DMS153 treated with DMSO at 0.1 percent for 48 hours (cell line): ENCODE results near the gene MT1X.
"Not testable (repeated sequence)": the region's sequence is repeated elsewhere in the genome, so short reads cannot be mapped to it uniquely, and the experiment has no call there.

Experiments
- DNase-seq: peaks from one replicate; lab custom pipeline; 2025; ENCODE audit not compliant: unreplicated experiment; lab: John Stamatoyannopoulos, UW

MT1X gene

DNA sequence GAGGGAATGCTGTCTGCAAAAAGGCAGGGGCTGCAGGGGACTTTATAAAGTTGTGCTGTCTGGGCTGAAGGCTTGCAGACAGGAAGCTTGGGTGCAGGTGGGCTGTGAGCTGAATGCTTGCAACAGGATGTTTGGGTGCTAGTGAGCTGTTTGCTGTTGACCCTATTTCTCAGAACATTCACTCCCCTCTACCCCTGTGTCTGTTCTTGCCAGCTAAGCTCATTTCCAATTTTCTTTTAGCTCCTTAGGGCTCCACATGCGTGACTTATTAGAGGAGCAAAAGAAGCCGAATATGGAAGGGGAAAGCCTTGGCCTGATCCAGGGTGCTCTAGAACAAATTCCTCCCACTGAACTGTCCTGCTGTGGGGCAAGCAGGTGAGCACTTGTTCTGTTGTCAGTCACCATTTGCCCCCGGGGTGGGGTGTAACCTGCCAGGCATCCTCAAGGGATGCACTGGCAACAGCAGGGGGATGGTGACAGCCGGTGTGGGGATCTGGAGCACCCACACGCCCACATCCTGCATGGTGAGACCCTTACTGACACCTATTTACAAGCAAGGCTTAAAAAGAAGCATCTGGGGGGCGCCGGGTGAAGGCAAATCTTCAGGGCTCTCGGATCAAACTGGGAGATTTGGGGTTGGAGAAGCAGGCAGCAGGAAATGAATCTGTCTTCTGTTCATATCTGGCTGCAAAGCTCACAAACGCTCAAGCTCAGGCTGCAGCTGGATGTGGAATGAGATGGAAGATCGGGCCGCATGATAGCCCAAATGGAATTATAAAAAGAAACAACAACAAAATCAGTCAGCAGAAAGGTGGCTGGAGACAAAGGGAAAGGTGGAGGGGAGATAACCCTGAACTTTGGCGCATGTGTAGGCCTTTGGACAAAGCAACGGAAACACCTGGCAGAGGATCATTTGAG, 26.5 kb downstream of the MT1X start:
- no peak for DNase-seq

DNA sequence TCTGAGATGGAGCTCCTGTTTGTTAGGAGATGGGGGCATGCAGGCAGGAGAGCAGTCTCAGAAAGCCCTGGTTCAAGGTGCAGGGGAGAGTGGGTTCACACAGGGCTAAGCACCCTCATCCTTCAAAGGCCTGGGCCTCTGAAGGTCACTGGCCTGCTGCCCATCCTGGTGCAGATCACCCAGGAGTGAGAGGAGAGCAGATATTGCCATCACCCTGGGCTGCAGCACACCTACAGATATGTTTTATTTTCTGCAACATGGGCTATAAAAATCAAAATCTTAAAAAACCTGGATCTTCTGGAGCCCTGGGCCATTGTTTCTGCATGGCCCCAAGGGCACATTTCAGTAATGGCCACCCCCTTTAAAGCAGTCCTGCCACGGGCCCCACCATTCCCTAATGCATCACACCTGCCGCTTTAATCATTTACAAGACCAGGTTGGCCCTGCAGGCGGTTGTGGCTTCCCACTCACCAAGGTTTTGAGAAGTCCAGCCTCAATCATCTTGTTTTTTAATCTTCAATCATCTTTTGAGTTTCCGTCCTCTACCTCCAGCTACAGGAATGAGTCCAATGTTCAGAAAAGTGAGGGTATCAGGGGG, 27.3 kb downstream of the MT1X start:
- DNase-seq: no peak

DNA sequence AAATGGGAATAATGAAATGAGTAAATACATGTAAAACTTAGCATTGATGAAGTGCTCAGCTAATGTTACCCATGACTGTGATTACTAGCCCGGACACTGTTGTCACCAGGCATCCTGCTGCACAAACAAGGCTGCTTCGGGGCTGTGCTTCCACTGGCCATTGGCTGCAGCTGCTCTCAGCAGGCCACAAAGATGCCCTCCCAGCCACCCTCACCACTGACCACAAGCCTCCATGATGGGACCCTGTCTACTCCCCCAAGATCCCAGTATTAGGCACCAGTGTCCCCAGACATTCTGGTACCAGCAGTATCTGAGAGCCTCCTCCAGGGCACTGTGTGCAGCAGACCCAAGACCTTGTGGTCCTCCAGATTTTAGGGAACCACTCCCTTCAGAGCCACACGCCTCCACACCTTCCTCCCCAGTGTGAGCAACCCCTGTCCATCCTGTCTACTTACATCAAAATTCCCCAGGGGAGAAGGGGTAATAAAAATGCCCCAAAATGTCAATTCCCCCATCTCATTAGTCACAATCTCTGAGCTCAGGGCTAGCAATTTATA, 28.0 kb downstream of the MT1X start:
- no peak for DNase-seq

DNA sequence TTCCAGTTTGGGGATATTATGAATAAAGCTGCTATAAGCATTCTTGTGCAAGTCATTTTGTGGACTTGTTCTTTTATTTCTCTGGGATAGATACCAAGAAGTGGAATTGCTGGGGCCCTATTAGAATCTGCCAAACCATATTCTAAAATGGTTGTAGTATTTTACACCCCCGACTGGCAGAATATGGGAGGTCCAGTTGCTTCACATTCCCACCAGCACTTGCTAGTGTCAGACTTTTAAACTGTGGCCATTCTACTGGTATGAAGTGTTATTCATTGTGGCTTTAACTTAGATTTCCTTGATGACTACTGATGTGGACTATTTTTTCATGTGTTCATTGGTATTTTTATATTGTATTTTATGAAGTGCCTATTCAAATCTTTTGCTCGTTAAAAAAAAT, 29.6 kb downstream of the MT1X start:
- DNase-seq: no peak

DNA sequence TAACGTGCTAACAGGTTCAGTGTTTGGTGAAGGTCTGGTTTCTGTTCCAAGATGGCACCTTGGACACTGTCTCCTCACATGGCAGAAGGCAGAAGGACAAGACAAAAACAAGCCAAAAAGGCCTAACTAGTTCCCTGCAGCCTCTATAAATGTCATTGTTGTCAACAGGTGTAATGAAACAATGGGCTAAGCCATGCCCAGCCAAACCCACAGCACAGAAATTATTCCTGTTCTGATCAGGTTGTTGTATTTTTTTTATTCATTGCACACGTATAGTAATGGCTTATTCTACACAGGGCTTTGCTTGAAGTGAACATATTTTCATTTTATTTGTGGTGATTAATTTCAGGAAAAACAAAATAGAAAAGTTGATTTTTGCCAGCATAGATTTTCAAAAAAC, 31.5 kb downstream of the MT1X start:
- DNase-seq: no peak

DNA sequence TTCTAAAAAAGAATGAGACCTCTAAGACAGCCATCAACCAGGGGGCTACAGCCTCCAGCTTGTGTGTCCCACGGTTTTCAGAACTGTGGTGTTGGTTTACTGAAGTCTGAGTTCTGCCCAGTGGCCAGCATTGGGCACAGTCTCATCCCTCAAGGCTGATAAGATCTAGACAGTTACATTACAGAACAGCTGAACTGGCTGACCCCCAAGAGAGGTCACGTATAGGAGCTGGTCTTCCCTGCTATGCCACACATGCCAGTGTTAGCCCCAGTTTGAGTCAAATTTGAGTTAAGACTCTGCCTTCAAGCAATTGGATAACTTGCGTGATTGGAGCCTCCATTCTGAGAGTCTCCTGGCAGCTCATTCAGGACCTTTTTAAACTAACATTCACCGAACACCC, 32.9 kb downstream of the MT1X start:
- no peak for DNase-seq

DNA sequence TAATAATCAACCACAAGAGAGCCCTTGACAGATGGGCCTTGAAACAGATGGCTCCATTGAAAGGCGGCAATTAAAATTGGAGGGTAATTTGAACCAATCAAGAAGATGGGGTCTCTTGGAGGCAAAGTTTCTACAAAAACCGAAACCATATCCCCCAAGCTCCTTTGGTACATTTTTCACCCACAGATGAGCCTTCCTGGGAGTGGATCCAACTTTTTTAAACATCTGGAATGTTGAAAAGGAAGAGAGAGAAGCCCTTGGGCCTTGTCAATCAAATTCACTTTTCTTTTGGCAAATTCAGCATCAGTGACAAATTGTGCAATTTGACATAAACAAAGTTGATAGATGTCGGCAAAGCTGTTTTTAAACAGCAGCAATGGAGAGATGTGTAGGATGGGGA, 34.5 kb downstream of the MT1X start:
- no peak for DNase-seq

DNA sequence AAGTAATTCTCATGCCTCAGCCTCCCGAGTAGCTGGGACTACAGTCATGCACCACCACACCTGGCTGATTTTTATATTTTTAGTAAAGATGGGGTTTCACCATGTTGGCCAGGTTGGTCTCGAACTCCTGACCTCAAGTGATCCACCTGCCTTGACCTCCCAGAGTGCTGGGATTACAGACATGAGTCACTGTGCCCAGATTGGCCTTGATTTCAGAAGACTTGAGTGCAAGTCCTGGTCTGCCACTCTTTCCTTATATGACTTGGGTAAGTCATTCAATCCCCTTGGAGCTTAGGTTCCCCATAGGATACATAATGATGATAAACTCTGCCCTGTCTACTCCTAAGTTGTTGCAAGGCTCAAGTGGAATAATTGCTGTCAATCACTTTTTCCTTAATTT, 35.3 kb downstream of the MT1X start:
- not testable (repeated sequence) for DNase-seq

DNA sequence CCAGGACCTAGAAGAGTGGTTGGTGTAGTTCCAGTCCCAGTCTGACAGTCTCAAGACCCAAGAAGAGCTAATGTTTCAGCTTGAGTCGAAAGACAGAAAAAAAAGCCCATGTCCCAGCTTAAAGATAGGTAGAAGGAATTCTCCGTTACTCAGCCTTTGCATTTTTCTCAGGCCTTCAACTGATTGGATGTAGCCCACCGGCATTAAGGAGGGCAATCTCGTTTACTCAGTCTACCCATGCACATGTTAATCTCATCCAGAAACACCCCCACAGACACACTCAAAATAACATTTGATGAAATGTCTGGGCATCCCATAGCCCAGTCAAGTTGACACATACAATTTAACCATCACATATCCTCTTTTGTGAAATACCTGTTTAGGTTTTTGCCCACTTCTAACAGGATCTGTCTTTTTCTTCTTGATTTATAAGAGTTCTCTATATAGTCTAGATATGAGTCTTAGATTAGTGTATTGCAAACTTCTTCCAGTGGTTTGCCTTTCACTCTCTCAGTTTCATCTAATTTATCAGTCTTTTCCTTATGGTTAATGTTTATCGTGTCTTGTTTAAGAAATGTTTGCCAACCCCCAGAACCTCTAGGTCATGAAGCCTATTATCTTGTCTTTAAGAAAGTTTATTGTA, 40.1 kb downstream of the MT1X start:
- no peak for DNase-seq

DNA sequence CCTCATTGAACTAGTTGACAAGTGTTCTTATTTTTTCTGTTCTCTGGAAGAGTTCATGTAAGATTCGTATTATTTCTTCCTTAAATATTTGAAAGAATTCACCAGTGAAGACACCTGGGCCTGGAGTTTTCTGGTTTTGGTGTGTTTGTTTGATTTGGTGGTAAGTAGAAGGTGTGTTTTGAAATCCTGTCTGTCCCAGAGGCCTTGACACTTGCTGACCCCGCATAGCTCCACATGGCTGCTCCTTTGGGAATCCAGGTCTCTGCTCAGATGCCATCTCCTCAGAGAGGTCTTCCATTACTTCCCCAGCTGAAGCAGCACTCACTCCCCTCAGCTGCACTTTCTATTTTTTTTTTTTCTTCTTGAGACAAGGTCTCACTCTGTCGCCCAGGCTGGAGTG, 41.9 kb downstream of the MT1X start:
- no peak for DNase-seq

DNA sequence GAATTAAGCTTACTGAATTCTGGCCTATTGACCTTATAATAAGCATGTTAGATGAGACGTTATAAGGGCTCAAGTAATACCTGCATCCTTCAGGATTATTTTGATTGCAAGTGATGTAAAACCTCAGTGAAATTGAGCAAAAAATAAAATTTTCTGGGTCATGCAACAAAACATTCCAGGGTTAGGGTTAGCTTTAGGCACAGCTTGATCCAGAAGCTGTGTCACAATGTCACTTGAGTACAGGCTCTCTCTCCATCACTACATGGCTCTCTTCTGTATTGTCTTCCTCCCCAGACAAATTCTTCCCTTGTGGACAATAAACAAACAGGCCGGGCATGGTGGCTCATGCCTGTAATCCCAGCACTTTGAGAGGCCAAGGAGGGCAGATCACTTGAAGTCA, 44.0 kb downstream of the MT1X start:
- DNase-seq: no peak

DNA sequence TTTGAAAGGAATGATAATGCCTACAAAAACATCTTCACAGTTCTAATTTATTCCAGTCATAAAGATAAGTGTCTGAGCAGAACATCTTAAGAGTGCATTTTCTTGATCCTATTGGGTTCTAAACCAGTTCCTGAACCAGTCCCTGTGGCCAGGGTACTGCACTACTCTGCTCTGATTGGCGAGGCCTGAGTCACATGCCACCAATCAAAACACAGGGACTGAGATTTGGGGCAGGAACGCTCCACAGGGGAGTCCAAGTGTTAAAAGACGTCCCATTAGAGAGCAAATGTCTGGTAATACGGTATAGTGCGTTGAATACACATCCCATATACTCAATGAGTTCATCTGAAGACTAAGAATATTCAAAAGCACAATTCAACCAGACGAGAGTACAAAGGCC, 44.7 kb downstream of the MT1X start:
- no peak for DNase-seq

DNA sequence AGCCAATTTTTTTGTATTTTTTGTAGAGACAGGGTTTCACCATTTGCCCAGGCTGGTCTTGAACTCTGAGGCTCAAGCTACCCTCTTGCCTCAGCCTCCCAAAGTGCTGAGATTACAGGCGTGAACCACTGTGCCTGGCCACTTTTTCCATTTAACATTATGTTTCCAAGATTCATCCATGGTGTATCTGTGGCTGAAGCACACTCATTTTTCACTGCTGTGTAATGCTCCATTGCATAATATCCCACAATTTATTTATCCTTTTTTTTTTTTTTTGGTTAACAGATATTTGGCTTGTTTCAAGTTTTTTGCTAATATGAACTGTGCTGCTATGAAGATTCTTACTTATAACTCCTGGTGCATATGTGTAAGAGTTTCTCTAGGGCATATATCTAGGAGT, 45.8 kb downstream of the MT1X start:
- no peak for DNase-seq

DNA sequence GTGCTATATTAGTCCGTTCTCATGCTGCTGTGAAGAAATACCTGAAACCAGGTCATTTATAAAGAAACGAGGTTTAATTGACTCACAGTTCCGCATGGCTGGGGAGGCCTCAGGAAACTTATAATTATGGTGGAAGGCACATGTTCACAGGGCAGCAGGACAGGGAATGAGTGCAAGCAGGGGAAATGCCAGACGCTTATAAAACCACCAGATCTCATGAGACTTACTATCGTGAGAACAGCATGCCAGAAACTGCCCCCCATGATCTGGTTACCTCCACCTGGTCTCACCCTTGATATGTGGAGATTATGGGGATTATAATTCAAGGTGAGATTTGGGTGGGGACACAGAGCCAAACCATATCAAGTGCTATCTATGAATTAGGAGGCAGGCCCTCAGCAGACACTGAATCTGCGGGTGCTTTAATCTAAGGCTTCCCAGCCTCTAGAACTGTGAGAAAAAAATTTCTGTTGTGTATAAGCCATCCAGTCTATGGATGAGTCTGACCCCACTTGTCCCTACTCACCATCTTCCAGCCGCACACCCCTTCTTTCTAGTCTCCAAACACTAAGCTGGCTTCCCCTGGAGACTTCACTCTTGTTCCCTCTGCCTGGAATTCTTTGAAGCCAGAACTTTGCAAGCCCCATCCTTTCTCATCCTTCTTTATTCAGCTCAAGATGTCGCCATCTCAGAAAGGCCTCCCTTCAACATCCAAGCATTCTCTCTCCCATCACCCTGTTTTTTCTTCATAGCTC, 46.9 kb downstream of the MT1X start:
- DNase-seq: no peak

DNA sequence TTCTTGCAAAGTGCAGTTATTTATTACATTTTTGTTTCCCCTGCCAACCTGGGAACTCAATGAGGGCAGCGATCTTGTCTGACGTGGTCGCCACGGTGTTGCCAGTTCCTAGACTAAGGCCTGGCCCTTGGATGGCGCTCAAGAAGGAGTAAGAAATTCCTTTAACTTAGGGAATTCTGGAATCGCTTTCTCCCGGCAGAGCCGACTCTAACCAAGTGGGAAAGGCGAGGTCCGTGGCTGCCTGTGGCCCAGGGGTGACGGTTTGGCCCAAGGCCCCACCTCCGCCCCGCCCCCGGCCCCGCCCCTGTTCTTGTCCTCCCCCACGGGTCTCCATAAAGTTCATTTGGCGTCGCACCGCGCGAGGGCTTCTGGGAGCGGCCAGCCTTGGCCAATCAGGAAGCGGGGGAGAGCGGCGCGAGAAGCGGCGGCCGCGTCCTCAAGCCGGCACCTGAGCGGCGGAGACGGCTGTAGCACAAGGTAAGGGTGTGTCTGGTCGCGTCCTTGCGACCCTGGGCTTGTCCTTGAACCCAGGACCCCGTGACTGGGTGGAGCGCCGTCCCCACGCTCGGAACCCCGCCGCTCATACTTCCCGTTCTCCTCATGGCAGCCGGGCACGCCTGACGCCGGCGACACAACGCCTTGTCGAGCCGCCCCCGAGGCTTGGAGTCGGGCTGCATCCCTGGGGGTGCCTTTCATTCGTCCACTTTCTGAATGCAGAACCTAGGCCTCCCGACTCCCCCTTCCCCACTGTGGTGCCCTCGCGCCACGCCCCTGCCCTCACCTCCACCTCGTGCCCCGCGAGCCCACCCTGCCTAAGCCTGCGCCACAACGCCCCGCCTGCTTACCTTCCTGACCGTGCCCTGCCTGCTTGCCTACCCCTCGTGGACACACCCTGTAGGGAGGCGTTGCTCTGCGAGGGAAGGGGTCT, 47.7 kb downstream of the MT1X start, which contains the start of gene NUP93:
NUP93 (plus strand) TSS at position 395 of the 928 bp plus-strand sequence. CDS start 18,119 bp downstream, outside the sequence.
- DNase-seq: peak; percentile 80

DNA sequence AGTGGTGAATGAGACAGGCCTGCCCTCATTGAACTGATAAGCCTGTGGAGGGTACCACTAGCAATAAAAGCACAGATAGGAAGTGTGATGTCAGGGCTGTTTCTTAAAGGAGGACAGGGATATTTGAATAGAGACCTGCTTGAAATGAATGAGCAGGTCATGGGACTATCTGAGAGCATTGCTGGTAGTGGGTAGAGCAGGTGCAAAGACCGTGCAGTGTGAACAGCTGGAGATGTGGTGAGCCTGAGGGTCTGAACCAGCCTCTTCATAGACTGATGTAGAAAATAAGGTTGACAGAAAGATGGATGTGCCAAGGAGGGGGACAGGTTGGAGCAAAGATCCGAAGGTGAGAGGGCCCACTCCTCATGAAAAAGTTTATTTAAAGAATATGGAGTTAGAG, 50.1 kb downstream of the MT1X start:
- DNase-seq: no peak

DNA sequence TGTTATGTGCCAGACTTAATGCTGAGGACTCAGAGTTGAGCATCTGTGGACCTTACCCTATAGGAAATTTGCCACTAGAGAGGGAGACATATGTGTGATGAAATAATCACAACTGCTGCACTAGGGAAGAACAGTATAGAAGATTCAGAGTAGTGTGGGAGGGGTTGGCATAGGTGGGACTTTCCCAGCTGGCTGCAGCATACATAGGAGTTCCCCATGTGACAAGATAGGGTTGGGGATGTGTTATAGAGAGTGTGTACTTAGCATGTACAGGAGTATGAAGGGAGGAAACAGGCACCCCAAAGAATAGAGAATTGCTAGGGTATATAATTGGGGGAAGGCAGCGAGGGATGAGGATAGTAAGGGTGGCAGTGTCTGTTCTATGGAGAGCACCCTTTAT, 50.6 kb downstream of the MT1X start:
- DNase-seq: no peak
